ENCODE measurements around the gene AK1.

AK1 gene

DNA sequence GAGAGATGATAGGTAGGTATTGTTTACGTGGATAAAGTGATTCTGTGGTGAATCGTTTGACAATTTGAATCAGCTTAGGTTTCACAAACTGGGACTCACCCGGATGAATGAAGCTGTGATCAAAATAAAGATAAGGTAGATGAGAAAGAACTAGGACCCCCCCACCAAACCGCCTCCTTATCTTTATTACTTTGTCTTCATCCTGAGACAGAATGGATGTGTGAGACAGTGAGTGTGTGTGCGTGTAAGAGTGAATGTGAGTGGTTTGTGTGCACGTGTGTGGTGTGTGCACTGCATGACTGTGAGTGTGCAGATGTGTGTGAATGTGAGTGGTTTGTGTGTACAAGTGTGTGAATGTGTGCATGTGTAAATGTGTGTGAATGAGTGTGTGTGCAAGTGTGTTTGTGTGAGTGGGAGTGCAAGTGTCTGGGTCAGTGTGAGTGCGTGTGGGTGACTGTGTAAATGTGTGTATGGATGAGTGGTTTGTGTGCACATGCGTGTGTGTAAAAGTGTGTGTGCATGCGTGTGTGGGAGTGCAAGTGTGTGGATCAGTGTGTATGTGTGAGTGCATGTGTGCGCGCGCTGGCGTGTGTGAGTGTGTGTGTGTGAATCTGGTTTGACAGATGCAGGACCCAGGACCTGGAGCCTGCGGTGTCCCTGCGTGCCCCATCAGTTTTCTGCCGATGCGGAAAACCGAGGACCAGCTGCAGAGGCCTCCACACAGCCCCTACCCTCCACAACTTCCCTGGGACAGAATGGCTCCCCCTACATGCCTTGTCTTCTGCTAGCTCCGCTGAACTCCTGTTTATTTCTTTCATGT is 11.6 kb downstream of the AK1 start:
- DNase-seq, result no peak

DNA sequence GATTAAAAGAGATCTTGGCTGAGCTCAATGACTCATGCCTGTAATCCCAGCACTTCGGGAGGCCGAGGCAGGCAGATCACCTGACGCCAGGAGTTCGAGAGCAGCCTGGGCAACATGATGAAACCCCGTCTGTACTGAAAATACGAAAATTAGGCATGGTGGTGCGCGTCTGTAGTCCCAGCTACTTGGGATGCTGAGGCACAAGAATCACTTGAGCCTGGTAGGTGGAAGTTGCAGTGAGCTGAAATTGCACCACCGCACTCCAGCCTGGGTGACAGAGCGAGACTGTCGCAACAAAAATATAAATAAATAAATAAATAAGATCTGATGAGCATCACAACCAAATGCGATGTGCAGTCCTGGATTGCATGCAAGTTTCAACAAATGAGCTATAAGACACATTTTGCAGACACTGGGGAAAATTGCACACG is 14.3 kb downstream of the AK1 start:
- DNase-seq, result no peak

DNA sequence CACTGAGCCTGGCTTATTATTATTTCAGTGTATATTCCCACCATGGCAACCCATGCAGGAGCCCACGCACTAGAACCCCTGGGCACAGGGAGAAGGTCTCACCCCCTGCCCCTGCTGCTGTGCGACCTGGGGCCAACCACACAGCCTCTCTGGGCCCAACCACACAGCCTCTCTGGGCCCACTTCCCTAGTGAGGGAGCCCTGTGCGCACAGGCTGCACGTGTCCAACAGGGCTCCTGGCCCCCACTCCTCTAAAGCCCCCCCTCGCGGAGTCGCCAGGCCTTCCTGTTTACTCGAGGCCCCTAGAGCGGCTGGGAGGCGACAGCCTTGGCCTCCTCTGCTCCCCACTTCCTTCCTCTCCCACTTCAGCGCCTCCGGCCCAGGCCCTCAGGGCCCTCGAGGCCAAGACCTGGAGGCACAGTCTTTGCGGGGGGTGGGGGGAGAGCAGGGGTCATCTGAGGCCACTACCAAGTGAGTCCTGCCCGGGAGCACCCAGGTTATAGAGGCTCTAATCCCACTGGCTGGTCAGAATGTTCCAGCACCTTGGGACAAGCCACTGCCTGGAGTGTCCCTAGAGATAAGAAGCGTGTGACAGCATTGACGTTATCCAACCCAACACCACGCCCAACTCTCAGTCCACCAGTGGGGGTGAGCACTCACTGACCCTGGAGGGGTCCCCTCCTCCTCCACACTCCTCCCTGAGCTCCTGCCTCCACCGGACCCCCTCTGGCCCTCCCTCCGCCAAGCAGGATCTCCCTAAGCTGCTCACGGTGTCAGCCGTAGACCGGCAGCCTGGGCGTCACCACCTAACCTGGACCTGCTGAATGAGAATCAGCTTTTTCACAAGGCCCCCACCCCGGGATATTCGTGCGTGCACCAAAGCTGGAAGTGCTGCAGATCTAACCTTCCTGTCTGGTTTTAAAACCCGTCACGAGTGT is 15.1 kb downstream of the AK1 start:
- DNase-seq, result no peak

DNA sequence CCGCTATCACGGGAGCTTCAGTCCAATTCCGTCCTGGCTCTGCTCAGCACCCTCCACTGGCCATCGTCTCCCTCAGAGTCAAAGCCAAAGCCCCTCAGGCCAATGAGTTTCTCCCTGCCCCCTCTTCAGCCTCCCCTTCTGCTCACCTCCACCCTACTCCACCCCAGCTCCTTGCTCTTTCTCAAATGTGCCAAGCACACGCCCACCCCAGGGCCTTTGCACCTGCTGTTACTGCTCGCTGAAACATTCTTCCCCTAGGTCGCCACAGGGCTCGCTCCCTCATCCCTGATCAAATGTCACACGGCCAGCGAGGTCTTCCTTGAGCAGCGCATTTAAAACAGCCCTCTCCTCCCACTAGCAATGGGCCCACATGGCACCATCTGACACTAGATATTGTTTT is 16.7 kb downstream of the AK1 start:
- no peak for DNase-seq

DNA sequence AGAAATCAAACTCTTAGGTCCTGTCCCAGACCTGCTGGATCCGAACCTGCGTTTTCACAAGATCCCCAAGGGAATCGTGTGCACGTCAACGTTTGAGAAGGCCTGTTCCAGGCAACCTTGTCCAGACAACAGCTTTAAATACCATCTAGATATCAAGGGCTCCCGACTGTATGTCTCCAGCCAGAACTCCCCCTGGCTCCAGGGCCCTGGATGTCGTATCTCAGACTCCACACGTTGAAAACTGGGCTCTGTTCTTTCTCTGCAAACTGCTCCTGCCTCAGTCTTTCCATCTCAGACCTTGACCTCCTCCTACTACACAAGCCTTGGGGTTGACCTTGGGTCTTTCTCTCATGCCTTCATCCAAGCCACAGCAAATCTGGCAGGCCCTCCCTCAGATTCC is 17.2 kb downstream of the AK1 start:
- no peak for DNase-seq

DNA sequence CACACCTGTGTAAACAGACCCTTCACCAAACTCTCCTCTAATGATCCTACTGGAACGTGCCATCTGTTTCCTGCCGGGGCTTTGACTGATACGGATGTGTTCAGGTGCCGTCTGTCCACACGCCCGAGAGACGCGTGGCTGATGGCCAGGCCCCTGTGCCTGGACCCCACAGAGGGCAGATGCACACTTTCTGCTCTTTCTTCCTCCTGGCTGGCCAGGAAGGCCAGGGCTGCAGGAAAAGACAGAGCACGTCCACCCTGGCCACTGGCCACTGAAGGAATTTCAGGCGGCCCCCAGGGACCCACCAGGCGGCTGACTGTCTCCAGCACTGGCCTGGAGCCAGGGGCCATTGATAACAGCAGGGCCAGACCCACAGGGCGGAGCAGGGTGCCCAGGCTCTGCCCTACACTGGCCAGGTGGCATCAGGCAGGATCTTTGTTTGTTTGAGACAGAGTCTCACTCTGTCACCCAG is 19.4 kb downstream of the AK1 start:
- peak; percentile 71 for DNase-seq

DNA sequence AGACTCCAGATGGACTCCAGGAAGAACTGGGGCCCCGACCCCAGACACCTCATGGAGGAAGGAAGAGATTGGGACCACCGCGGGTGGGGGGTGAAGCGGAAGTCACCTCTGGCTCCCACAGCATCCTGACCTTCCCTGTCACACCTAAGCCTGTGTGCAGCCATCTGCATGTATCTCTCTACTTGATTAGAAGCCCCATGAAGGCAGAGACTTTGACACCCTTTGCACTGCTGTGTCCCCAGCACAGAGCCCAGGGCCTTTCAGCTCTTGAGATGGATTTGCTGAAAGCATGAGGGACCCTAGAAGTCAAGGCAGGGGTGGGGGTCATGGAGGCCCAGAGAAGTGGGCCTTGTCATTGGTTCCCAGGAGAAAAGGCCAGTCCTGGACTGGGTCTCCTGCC is 20.2 kb downstream of the AK1 start:
- DNase-seq, result no peak

DNA sequence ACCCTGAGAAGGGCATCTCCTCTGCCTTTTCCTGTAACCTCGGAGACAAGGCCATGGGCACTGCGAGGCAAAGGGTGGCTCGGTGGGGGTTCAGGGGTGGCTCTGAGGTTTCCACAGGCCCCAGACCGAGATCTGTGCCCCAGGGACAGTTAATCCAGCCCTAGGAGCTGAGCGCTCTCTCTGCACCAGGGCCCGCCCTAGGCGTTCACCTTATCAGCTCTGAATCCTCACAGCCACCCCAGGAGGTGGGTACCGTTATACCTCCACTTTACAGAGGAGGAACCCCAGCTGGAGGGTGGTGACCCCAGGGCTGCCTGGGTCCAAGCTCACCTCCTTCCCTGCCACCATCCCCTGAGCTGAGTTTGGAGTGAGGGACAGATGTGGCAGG is 20.8 kb downstream of the AK1 start:
- no peak for DNase-seq

DNA sequence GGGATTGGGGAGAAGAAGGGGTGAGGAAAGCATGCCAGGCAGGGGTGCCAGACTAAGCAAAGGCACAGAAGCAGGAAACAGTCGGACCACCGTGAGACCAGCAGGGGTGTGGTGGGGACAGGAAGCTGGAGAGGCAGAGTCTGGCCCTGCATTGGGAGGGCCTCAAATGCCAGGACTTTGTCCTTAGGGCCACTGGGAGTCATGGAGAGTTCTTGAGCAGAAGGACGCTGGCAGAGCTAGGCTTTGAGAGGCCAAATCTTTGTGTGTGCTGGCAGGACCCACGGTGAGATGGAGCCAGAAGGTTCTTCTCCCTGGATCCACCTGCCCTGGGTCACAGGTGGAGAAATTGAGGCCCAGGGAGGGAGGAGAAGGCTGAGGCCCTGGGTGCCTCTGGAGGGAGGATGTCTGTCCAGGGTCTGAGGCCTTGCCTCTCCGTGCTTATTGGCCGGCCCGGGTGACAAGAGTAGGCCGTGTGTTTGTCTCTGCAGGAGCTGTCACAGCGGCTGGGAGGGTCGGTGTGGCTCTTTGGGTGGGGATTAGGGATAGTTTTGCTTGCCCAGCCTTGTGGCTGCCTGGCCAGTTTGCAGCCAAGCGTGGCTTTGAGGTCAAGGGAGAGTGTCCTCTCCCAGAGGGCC is 21.3 kb downstream of the AK1 start:
- no peak for DNase-seq

DNA sequence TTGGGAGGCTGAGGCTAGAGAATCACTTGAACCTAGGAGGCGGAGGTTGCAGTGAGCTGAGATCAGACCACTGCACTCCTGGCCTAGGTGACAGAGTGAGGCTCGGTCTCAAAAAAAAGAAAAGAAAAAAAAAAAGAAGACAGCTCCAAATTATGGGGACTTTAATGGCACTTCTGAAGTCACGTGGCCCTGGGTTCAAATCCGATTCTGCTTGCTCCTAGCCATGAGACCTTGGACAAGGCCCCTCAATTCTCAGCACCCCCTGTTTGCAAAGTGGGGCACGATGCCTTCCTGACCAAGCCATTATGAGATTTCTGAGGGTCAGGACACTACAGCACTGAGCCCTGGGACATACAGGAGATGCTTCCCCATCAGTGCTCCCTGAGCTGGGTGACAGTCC is 22.0 kb downstream of the AK1 start:
- no peak for DNase-seq

DNA sequence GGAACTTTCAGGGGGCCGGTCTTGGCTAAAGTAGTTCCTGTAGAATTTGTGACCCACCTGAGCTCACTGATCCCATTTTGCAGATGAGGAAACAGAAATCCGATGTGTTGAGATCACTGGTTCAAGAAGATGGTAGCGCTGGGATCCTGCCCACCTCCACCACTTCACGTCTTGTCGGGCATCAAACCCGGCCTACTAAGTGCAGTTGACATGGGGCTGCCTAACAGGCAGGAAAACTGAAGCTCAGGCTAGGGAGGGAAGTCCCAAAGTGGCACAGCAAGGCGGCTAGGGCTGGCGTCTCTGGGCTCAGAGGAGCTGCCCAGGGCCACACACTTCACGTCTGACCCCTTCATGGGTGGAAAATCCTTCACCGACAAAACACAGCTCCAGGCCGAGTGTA is 22.5 kb downstream of the AK1 start:
- DNase-seq, result no peak

DNA sequence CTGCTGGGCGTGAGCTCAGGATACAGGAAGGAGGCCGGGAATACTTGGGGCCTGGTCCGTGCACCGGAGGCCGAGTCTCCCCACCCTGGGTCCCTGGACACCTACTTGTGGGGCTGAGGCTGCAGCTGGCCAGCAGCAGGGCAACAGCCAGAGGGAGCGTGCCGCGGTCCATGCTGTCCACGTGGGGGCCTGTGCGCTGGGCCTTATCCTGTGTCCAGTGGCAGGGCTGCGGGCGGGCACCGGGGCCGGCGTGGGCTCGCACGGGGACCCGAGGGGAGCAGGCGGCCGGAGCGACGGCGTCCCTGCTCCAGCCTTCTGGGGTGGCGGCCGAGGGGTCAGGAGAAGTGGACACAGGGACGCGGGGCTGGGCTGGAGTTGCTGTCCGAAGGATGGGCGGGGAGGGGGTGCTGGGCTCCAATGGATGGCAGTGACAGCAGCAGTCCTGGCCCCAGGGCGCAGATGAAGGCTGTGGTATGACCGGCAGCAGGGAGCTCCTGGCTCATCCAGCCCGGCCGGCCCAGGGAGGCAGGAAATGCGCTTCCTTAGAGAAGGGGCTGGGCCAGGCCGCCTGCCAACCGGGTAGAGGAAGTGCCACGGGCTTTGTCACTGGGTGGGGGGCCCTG is 23.2 kb downstream of the AK1 start, which contains the start of gene ENG:
Gene ENG, minus strand, starts transcription at position 475 of the 623 bp plus-strand sequence. Its CDS starts 303 bp downstream, at position 172.
- no peak for DNase-seq

DNA sequence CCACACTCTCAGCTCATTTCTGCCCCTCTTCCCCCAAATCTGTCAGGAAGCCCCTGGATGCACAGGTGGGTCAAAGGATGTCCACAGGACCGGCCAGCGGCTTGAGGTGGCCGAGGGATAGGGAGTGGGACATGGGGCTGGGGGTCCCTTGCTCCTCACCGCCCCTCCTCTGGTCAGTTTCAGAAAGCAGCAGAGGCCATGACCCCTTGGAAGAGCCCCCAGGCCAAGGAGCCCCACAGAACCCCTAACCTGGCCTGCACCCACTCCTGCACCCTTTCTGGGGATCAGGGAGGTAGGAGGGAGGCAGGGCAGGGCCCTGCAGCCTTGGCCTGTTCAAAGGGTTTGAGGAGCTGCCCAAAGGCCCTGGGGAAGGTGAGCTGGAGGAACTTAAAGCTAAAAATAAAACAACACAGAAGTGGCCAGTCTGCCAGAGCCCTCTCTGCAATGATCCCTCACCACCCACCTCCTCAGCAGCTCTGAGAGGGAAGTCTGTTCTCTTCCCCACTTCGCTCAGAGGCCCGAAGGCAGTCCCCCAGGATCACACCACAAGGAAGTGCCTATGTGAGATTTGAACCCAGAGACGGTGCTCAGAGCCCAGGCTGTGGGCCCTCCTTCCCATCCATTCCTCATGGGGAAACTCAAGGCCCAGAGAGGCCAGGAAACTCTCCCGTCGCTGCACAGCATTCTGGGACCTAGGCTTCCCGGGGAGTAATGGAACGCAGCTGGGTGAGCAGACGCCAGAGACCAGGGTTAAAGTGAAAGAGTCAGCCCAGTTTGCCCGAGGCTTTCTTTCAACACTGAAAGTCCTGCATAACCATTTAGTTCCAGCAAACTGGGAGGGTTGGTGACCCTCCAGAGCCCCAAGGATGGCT is 23.9 kb downstream of the AK1 start:
- no peak for DNase-seq

DNA sequence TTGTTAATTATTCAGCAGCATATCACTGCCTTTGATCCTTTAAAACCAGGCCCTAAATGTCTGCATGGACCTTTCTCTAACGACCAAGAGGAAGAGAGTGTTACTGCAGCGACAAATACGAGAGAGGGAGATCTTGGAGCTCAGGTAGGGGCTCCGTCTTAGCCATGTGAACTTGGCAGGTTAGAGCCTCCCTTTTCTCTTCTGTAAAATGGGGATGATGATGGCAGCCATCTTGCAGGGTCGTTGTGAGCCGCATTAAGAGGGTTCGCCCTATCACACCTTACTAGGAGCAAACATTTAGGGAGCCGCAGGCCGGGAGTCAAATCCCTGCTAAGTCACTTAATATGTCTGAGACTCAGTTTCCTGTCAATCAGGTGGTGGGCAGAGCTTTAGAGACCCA is 24.6 kb downstream of the AK1 start:
- DNase-seq, result no peak

DNA sequence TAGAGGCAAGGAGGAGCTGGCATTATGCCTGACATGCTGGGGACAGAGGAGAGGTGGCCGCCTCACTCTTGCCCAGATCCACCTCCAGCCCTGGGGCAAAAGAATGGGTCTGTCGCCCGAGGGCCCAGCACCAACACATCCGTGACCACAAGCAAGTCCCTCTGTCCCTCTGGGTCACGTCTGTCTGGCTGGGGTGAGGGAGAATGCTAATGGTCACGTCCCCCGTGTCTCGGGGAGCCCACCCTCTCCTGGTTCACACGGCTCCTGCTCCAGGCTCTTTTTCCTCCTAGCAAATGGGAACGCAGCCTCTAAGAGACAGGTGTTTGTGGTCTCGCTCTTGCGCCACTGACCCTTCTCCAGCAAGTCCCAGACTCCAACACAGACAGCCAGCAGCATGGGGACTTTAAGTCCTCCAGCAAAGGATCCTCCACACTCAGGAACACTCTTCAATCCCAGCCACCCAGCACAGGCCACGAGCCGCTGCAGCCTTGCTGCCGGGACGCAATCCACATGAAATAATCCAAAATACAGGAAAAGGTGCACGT is 27.1 kb downstream of the AK1 start:
- DNase-seq, result no peak

DNA sequence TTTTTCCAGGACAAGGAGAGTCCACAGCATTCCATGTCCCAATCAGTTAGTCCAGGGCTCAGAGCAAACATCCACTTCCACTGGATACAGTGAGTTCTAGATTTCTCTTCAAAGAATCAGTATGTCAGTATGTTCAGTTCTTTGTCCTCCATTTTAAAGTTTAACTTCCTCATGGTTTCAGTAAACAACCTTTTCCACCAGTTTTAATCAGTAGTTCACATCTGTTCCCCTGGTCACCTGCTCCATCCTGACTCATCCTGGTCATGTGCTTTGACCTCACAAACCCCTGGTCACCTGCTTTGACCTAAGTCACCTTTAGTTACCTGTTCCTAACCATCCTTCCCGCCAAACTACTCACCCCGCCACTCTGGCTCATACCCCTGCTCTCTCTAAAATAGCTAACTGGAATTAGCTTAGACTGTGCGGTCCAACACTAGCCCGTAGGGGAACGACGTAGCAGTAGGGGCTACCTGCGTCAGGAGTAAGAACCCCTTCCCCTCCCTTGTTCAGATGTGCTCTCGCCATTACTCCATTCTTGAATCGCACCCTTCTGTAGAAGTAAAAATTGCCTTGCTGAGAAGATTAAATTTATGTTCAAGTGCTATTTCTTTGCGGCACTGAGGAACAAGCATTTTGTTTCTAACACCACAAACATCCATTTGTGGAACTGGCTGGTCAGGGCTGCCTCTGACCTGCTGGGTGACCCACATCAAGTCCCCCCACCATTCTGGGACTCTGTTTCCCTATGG is 28.5 kb downstream of the AK1 start:
- DNase-seq, result no peak

DNA sequence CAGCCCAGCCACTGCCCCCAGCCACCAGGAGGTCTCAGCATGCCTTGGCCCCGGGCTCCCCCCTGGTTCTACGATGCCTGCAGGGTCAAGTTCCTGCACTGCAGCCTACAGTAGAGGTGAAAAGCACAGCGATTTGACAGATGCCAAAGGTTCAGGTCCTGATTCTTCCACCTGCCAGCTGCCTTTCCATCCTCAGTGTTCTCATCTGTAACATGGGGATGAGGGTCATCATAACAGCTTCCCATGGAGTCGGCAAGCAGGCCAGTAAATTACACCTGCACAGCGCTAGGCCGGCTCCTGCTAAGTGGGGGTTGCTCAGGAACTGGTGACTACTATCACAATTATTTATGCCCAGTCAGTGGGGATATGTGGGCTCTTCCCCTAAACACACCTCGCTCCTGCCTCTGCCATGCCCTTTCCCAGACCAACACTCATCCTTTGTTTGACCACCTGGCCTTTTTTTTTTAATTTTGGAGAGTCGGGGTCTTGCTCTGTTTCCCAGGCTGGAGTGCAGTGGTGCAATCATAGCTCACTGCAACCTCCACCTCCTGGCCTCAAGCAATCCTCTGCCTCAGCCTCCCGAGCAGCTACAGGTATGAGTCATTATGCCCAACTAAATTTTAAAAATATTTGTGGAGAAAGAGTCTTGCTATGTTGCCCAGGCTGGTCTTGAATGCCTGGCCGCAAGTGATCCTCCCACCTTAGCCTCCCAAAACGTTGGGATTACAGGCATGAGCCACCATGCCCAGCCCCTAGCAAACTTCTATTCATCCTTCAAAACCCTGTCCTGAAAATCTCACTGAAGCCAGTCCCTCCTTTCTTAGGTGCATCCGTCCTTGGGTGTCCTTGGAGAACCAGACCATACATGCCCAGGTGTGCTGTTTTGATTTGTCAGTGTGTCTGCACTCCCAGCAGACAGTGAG is 29.4 kb downstream of the AK1 start:
- DNase-seq, result no peak

DNA sequence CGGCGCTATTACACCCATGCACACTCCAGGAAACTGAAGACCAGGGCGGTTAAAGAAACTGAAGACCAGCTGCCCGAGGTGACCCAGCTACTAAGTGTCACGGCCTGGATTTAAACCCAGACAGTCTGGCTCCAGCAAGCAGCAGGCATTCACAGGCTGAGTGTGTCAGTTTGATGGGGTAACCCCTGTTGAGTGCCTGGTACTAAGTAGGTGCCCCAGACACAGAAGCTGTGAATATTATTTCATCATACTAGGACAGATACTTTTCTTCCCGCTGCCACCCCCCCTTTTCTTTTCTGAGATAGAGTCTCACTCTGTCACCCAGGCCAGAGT is 30.3 kb downstream of the AK1 start:
- no peak for DNase-seq

DNA sequence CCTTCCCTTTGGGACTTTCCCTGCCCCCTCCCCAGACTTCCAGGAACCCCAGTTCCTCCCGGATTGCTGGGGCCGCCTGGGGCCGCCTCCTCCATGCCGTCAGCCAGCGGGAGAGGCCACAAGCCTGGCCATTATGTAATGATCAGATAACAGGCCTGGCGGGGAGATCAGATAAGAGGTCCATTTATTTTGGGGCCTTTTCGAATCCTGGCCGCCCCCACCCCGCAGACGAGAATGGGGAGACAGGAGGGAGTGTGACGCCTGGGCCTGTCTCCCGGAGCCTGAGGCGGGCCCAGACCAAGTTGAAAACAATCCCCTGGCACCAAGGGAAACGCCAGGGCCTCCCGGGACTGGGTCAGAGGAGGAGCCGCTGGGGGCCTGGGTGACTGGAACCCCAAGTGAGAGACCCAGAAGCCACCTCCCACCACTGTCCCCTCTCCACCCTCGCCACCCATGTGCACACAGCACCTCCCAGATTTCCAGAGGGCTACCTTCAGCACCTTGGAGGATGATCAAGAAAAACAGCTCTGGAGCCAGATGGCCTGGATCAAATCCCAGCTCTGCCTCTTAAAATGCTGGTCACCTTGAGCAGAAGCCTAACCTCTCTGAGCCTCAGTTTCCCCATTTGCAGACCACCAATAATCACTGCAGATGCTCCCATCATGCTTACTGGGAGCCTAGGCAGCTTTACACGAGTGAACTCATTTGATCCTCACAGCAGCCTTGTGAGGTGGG is 30.9 kb downstream of the AK1 start:
- DNase-seq, result no peak

All from NCI-H1092 (cell line).